ENCODE measurements around the gene NOS3. TPM values are rescaled to one million over a fixed set of nuclear protein-coding genes. Genes with fewer than 3 reads are reported as not detected.

NOS3 gene
- total and polyA plus RNA-seq, 9 of the 15 experiments (the other 6 are each of a cell fraction or from before 2014, with no cell fraction given): 1.1 to 121 (median 23.6) TPM

DNA sequence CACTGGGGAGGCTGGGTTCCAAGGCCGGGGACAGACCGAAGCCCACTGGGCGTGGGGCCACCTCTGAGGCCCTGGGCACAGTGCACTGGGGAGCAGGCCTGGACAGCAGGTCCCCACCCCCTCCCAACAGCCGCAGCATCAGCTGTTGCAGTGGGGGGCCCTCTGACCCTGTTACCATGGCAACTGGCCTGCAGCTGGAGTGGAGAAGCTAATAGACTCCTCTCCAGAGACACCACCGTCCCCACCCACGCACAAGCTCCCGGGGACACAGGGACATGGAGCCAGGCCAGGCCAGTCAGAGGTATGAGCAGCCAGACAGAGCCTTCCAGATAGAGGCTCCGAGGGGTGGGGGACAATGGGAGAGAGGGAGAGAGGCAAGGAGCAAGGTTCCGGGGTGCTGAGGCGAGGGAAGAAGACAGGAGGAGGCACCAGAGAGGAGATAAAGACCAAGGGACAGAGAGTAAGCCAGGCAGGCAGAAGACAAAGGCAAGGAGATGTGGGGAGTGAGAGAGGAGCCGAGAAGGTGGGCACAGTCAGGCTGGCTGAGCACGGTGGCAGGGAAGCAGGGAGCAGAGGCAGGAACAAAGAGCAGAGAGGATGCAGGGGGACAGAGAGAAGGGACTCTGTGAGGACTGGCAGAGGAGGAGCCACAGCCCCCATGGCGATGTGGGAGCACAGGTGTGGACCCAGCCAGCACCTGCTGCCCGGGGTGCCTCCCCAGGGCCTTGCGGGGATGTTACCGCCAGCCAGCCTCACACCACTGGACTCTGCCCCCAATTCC lies 19.4 kb upstream of the NOS3 start:
- Histone ChIP-seq H3K9me1 (ENCODE audit: control insufficient read depth, insufficient read depth, low read length) (peaks cover 5% of the 10 kb centered on the region), H3K9me3 (replicated peaks; ENCODE audit: control insufficient read depth, insufficient read depth, low read depth, low read length) (no peaks in the 10 kb centered on the region), H3K27me3 (ENCODE audit: control insufficient read depth in 2 of 2, insufficient read depth in 2 of 2, low read length in 2 of 2) (no peaks in the 10 kb centered on the region), H3K79me2 (ENCODE audit: control insufficient read depth, insufficient read depth, low read length) (peaks cover 18% of the 10 kb centered on the region), H3K27ac (ENCODE audit: extremely low read depth, low read depth, low read length) (no peak overlapping the region), H3K9ac (ENCODE audit: insufficient read depth in 1 of 2, low read depth in 2 of 2, low read length in 2 of 2) (peak overlapping the region in 1 of 2 experiments; percentile 15; a peak in 2 of 4 replicates), H4K20me1 (replicated peaks; ENCODE audit: control insufficient read depth, insufficient read depth, low read length) (no peaks in the 10 kb centered on the region), H3K4me1 (replicated peaks in 1 of 2; ENCODE audit: control insufficient read depth in 2 of 2, insufficient read depth in 2 of 2, low read length in 2 of 2) (peaks cover 47 to 71% of the 10 kb centered on the region in 2 experiments), H3K4me3 (no peak overlapping the region), H3K4me2 (ENCODE audit: insufficient read depth, low read length) (no peak overlapping the region), H2AFZ (ENCODE audit: low read depth, low read length) (no peak overlapping the region), H3K36me3 (ENCODE audit: control insufficient read depth, insufficient read depth, low read length) (peaks cover 25% of the 10 kb centered on the region; the same call in 2 of the 3 replicates)
- 67% methylated on average over 16 of the region's 16 CpGs for WGBS (ENCODE audit: insufficient coverage, low coverage, missing lambda C conversion rate)
- intact Hi-C loops (cut with micrococcal nuclease) (no loop called here), in situ Hi-C loops (cut with MboI) (no loop called here)
- ATAC-seq (0 out of 3 replicates have a peak, but pooled peaks have one; percentile 1), DNase-seq (ENCODE audit: extremely low read depth in 1 of 4, low spot score in 3 of 4) (peak; percentile 79 to 88 (median 82)), FAIRE-seq (peak; percentile 48)
- no TSS peak for BruUV-seq (replicated peaks)
- CTCF ChIA-PET (ENCODE audit: low intra/inter-chr PET ratio): no interaction called here
- POLR2A ChIA-PET: interaction anchor here (0.8 to 2.1 kb wide), 2 partner anchors 9 to 11 kb away, joined by 7 to 15 read pairs; no protein-coding TSS in a partner anchor
- TF ChIP-seq ZBTB17 (CRISPR knock-in tag; IDR thresholded peaks at IDR 0.05) (no peak), TCF3 (CRISPR knock-in tag; IDR thresholded peaks at IDR 0.05) (peak; percentile 20; the same call in 1 of the 2 replicates), SMARCA5 (IDR thresholded peaks at IDR 0.05) (peak; percentile 39; the same call in 1 of the 2 replicates), FOXJ3 (CRISPR knock-in tag; IDR thresholded peaks at IDR 0.05) (no peak), NCOA2 (IDR thresholded peaks at IDR 0.05; ENCODE audit: partially characterized antibody in 2 of 2) (no peak), EHMT2 (IDR thresholded peaks at IDR 0.05) (0 out of 2 replicates have a peak, but pooled peaks have one; percentile 26), MYNN (IDR thresholded peaks at IDR 0.05) (no peak), MYNN (CRISPR knock-in tag; IDR thresholded peaks at IDR 0.05) (no peak), SRSF1 (IDR thresholded peaks at IDR 0.05; ENCODE audit: low read depth, low read length) (no peak), TEAD4 (IDR thresholded peaks at IDR 0.05; ENCODE audit: low read length) (no peak), TEAD4 (CRISPR knock-in tag; IDR thresholded peaks at IDR 0.05; ENCODE audit: borderline replicate concordance) (no peak), DACH1 (IDR thresholded peaks at IDR 0.05; ENCODE audit: partially characterized antibody) (peak; percentile 89)
- TF ChIP-seq, protein P1, sequence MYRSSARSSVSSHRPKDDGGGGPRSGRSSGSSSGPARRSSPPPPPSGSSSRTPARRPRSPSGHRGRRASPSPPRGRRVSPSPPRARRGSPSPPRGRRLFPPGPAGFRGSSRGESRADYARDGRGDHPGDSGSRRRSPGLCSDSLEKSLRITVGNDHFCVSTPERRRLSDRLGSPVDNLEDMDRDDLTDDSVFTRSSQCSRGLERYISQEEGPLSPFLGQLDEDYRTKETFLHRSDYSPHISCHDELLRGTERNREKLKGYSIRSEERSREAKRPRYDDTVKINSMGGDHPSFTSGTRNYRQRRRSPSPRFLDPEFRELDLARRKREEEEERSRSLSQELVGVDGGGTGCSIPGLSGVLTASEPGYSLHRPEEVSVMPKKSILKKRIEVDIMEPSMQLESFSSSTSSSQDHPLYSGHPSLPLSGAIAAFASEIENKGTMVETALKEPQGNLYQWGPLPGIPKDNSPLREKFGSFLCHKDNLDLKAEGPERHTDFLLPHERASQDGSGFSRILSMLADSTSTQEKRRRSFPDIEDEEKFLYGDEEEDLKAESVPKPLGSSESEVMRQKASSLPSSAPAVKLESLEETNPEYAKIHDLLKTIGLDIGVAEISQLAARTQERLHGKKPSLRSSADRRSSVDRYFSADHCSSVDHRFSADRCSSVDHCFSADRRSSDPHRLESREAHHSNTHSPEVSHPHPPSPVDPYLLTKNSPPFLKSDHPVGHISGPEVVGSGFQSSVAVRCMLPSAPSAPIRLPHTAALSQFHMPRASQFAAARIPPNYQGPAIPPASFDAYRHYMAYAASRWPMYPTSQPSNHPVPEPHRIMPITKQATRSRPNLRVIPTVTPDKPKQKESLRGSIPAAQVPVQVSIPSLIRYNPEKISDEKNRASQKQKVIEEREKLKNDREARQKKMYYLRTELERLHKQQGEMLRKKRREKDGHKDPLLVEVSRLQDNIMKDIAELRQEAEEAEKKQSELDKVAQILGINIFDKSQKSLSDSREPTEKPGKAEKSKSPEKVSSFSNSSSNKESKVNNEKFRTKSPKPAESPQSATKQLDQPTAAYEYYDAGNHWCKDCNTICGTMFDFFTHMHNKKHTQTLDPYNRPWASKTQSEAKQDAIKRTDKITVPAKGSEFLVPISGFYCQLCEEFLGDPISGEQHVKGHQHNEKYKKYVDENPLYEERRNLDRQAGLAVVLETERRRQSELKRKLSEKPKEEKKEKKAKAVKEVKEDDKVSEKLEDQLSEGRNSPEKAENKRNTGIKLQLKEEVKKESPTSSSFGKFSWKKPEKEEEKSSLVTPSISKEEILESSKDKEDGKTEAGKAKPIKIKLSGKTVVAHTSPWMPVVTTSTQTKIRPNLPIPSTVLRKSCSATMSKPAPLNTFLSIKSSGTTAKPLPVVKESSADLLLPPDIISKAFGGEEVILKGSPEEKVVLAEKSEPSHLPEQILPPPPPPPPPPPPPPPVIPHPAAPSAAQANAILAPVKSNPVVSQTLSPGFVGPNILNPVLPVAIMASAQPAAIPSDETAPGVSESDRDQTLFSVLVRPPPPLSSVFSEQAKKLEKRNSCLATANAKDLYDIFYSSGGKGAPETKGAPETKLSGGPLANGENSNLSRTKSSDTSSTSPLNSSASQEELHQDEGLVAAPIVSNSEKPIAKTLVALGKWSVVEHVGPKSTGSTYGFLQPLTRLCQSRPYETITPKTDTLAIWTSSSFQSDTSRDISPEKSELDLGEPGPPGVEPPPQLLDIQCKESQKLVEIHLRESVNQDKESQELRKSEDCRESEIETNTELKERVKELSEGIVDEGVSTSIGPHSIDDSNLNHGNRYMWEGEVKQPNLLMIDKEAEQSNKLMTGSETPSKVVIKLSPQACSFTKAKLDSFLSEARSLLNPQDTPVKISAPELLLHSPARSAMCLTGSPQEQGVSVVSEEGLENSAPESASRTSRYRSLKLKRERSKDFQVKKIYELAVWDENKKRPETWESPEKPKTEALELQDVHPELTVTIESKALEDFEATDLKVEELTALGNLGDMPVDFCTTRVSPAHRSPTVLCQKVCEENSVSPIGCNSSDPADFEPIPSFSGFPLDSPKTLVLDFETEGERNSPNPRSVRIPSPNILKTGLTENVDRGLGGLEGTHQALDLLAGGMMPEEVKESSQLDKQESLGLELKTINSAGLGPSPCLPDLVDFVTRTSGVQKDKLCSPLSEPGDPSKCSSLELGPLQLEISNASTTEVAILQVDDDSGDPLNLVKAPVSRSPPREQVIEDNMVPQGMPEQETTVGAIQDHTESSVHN (IDR thresholded peaks at IDR 0.05; ENCODE audit: borderline replicate concordance in 1 of 2, low read depth in 1 of 2): no peak

Measured in K562 (cell line).